Pancreas (tissue), 10 donors: Measurements from ENCODE around the gene ZNF496. TPM values are rescaled to one million over a fixed set of nuclear protein-coding genes. Genes with fewer than 3 reads are reported as not detected.
"Not testable (repeated sequence)": the region's sequence is repeated elsewhere in the genome, so short reads cannot be mapped to it uniquely, and the experiment has no call there.

Experiments used
- ATAC-seq, 4 donors: fragments of 200-7000 bp; cut with Tn5 transposase; one replicate each; pipeline versions ENCODE4 v1.8.0 to v1.9.1; 2020; ENCODE audit warnings: mild to moderate bottlenecking in 4 of 4, moderate library complexity in 4 of 4
- DNase-seq, 6 donors: peaks; one replicate each; pipeline ENCODE4 v3.0.0-alpha.2; 2020
- FAIRE-seq: peaks from 2 replicates; lab custom pipeline; 2012; peaks lifted over from hg19 to GRCh38; lab: Jason Lieb, UNC
- H3K27ac ChIP-seq, 4 donors: fragments of 200-600 bp; sonication (generic); 1 replicate in 3 of 4; 2 replicates in 1 of 4; pipeline versions ENCODE4 v1.5.0 to v1.8.0; 2020
- H3K27me3 ChIP-seq, 4 donors: fragments of 200-600 bp; one replicate each; pipeline ENCODE4 v1.8.0; 2021
- H3K36me3 ChIP-seq, 3 donors: fragments of 200-600 bp; sonication (generic) in 1 of 3; one replicate each; pipeline versions ENCODE4 v1.5.0 to v1.8.0; 2020 to 2021
- H3K4me1 ChIP-seq, 3 donors: fragments of 200-600 bp; one replicate each; pipeline ENCODE4 v1.8.0; 2021
- H3K4me3 ChIP-seq, 4 donors: fragments of 200-600 bp; sonication (generic) in 2 of 4; one replicate each; pipeline versions ENCODE4 v1.5.0 to v1.8.0; 2020 to 2021
- H3K9me3 ChIP-seq, 4 donors: fragments of 200-600 bp; one replicate each; pipeline ENCODE4 v1.8.0; 2021
- CTCF ChIP-seq, 4 donors: fragments of 200-600 bp; sonication (generic) in 3 of 4; IDR thresholded peaks; one replicate each; pipeline versions ENCODE4 v1.5.0 to v1.8.0; 2021; ENCODE audit warnings: antibody characterized with exemption in 4 of 4
- WGBS, 2 donors: extraction: QIAGEN DNeasy Blood & Tissue Kit; methylation state at CpG; one replicate each; pipeline ENCODE4 v1.1.7; 2013; 5-methylcytosine and 5-hydroxymethylcytosine counted together
- intact Hi-C, 3 donors: fragments of 100-400 bp; cut with DNase I; formaldehyde crosslinking; loops; one replicate each; pipeline versions ENCODE4 v1.11.1 to v1.14.2; 2022
- polyA plus RNA-seq, 2 donors: library from polyadenylated mRNA; stranded (reverse); fragments of 200-250 nt; gene quantifications; one replicate each; pipeline ENCODE4 v1.2.3, GENCODE V29; 2013
- total RNA-seq, 6 donors: library from RNA; stranded (reverse); fragmentation: NEBNext Ultra II Directional in 4 of 6; extraction: Animal tissue kit (Norgen Biotek cat#: 25700) in 4 of 6; gene quantifications; one replicate each; pipeline versions ENCODE4 v1.2.1 to v1.2.4, GENCODE V29; 2021 to 2023
- donor health status: healthy with polysubstance abuse.
- donor health status: DM: no; HTN: no; CAD: no; lungs with moderate emphysema.
- donor health status: DM: no; HTN: no; CAD: no.
- donor health status: control.
- donor health status: control.
- donor health status: Bipolar disorder and iron deficiency.
- donor health status: DM: yes; HTN: yes; CAD: no.
- donor health status: DM: no; HTN: no; CAD: no.
- donor health status: DM: no; HTN: no; CAD: no.
- donor health status: DM: yes; HTN: yes; CAD: no.

Gene ZNF496
- total and polyA plus RNA-seq, 8 donors = 11.4 to 24.4 (median 18.8) TPM

- no peaks in the 10 kb centered on the region for H3K9me3 ChIP-seq
- ATAC-seq (no peak), DNase-seq (no peak), FAIRE-seq (no peak)
- no peaks in the 10 kb centered on the region for H3K36me3 ChIP-seq
- no peak overlapping the region for H3K4me3 ChIP-seq
- 70 to 74% methylated on average over 17 of the region's 17 CpGs for WGBS, 2 donors
- intact Hi-C loops = no loop called here
- H3K4me1 ChIP-seq = no peaks in the 10 kb centered on the region
- no peaks in the 10 kb centered on the region for H3K27me3 ChIP-seq
- H3K27ac ChIP-seq = no peak overlapping the region
- no peak for TF ChIP-seq CTCF (IDR thresholded peaks at IDR 0.05)
Measured at GRCh38 chr1:247291833-247292561, 39.7 kb downstream of the ZNF496 start.

- Histone ChIP-seq H3K4me1 (no peaks in the 10 kb centered on the region), H3K36me3 (no peaks in the 10 kb centered on the region), H3K27ac (no peak overlapping the region), H3K4me3 (no peak overlapping the region), H3K9me3 (no peaks in the 10 kb centered on the region), H3K27me3 (no peaks in the 10 kb centered on the region)
- ATAC-seq (no peak), DNase-seq (no peak), FAIRE-seq (no peak)
- TF ChIP-seq CTCF (IDR thresholded peaks at IDR 0.05) = no peak
- intact Hi-C loops = no loop called here
- WGBS, 2 donors = 91 to 97% methylated on average over 9 of the region's 9 CpGs
Measured at GRCh38 chr1:247291161-247291560, 40.5 kb downstream of the ZNF496 start.

GRCh38 chr1:247290576-247290975 lies 41.1 kb downstream of the ZNF496 start:
- no peak for FAIRE-seq
- H3K4me3 ChIP-seq = no peak overlapping the region
- no peak for DNase-seq
- no peak overlapping the region for H3K27ac ChIP-seq
- WGBS, 2 donors = 91 to 96% methylated on average over 20 of the region's 20 CpGs
- H3K4me1 ChIP-seq = no peaks in the 10 kb centered on the region
- TF ChIP-seq CTCF (IDR thresholded peaks at IDR 0.05) = no peak
- H3K27me3 ChIP-seq = no peaks in the 10 kb centered on the region
- no peak for ATAC-seq
- H3K36me3 ChIP-seq = no peaks in the 10 kb centered on the region
- intact Hi-C loops = no loop called here
- H3K9me3 ChIP-seq = no peaks in the 10 kb centered on the region

GRCh38 chr1:247289274-247289892 lies 42.3 kb downstream of the ZNF496 start:
- intact Hi-C loops, H3K9me3 ChIP-seq, DNase-seq, H3K4me3 ChIP-seq, FAIRE-seq, ATAC-seq, H3K36me3 ChIP-seq, H3K27ac ChIP-seq, H3K27me3 ChIP-seq, H3K4me1 ChIP-seq: not testable (repeated sequence)
- 91 to 93% methylated on average over 19 of the region's 19 CpGs for WGBS, 2 donors

- Histone ChIP-seq H3K27ac (no peak overlapping the region), H3K4me1 (no peaks in the 10 kb centered on the region), H3K27me3 (no peaks in the 10 kb centered on the region), H3K9me3 (no peaks in the 10 kb centered on the region), H3K4me3 (no peak overlapping the region), H3K36me3 (no peaks in the 10 kb centered on the region)
- intact Hi-C loops = no loop called here
- no peak for DNase-seq
- TF ChIP-seq CTCF (IDR thresholded peaks at IDR 0.05) = no peak
- ATAC-seq = no peak
- WGBS, 2 donors = 92 to 94% methylated on average over 6 of the region's 6 CpGs
- no peak for FAIRE-seq
Measured at GRCh38 chr1:247288341-247288740, 43.3 kb downstream of the ZNF496 start.
